ENCODE results near the gene BRD3OS. TPM values are rescaled to one million over a fixed set of nuclear protein-coding genes. Genes with fewer than 3 reads are reported as not detected.

Gene BRD3OS
- total and polyA plus RNA-seq, 10 of the 15 experiments (the other 5 are each of a cell fraction or from before 2014, with no cell fraction given), result 2.1 to 13.7 (median 10.7) TPM

GRCh38 chr9:134026981-134027380 lies 1.7 kb downstream of the BRD3OS start:
- no peaks in the 10 kb centered on the region; a peak in 2 of 4 replicates for H3K36me3 ChIP-seq (ENCODE audit: control insufficient read depth in 2 of 2, insufficient read depth in 2 of 2, low read length in 1 of 2)
- intact Hi-C loops (cut with micrococcal nuclease; ENCODE audit: unreplicated experiment) (no loop called here), in situ Hi-C loops (cut with MboI) (no loop called here)
- no peak overlapping the region for H3K27ac ChIP-seq (ENCODE audit: control insufficient read depth, insufficient read depth)
- H4K20me1 ChIP-seq (ENCODE audit: control insufficient read depth, insufficient read depth), result no peaks in the 10 kb centered on the region
- peaks cover 5% of the 10 kb centered on the region for H3K4me1 ChIP-seq (ENCODE audit: control insufficient read depth, insufficient read depth, low read length)
- BruUV-seq (replicated peaks), result TSS peak; percentile 84
- no peak overlapping the region for H3K4me3 ChIP-seq
- no peaks in the 10 kb centered on the region for H3K9me3 ChIP-seq (replicated peaks; ENCODE audit: control insufficient read depth, insufficient read depth, low read length)
- DNase-seq (ENCODE audit: low read depth, low spot score) (no peak), FAIRE-seq (no peak), ATAC-seq (no peak)
- no peak overlapping the region for H2AFZ ChIP-seq (ENCODE audit: control insufficient read depth, low read depth, low read length)
- 94% methylated on average over 8 of the region's 8 CpGs for WGBS (ENCODE audit: insufficient coverage, insufficient replicate concordance, low lambda C conversion rate, missing lambda C conversion rate)
- H3K27me3 ChIP-seq (replicated peaks in 1 of 2; ENCODE audit: control insufficient read depth in 2 of 2, insufficient read depth in 2 of 2, low read length in 1 of 2), result no peaks in the 10 kb centered on the region
- H3K9ac ChIP-seq (ENCODE audit: control insufficient read depth, insufficient read depth, low read length), result no peak overlapping the region
- no peak overlapping the region for H3K4me2 ChIP-seq (ENCODE audit: control insufficient read depth, insufficient read depth)
- ChIA-PET POLR2A (no interaction called here), RAD21 (ENCODE audit: unreplicated experiment) (no interaction called here), CTCF (no interaction called here), SMC1A (ENCODE audit: uncharacterized antibody, unreplicated experiment) (no interaction called here)
- no peak for TF ChIP-seq NR2C2 (IDR thresholded peaks at IDR 0.05; ENCODE audit: borderline replicate concordance, control insufficient read depth, insufficient read length, low read depth)
- TF ChIP-seq RELB (IDR thresholded peaks at IDR 0.05; ENCODE audit: low read depth), result no peak
- TF ChIP-seq SP1 (IDR thresholded peaks at IDR 0.05; ENCODE audit: low read depth, low read length), result no peak
- TF ChIP-seq SMAD5 (IDR thresholded peaks at IDR 0.05; ENCODE audit: low read depth), result no peak
- no peak for TF ChIP-seq CEBPZ (IDR thresholded peaks at IDR 0.05; ENCODE audit: low read depth, low read length)
- no peaks in the 10 kb centered on the region for H3K79me2 ChIP-seq (ENCODE audit: control insufficient read depth, insufficient read depth, low read length)

Data from GM12878 (cell line).